ENCODE measurements around the gene STOML1.

STOML1 gene

DNA sequence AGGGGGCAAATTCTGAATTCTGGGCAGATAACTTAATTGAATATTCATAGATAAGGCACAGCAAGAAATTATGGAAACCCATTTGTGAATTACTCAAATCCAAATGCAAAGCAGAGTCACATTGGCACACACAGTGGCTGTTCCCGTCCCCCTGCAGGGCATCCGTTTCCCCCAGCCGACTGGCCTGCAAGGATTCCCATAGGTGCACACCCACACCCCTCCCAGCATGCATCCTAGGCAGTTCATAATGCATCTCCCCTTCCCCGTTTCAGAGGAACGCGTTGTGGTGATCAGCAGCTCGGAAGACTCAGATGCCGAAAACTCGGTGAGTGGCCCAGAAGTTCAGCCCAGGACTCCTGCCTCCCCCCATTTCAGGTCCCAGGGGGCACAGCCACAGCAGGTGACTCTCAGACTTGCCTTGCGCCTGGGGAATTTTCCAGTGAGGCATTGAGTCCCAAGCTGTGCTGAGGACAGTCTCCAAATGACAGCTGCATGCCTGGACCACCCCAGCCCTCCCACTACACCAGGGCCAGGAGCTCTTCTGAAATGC is 42.2 kb upstream of the STOML1 start:
- Histone ChIP-seq H3K27ac (ENCODE audit: low read depth, low read length, severe bottlenecking) (no peak overlapping the region), H3K36me3 (ENCODE audit: control insufficient read depth, insufficient read depth, low read length) (peaks cover 37% of the 10 kb centered on the region), H3K9me3 (ENCODE audit: control insufficient read depth, low read length) (no peaks in the 10 kb centered on the region), H3K4me1 (ENCODE audit: control insufficient read depth, insufficient read depth, low read length, poor library complexity, severe bottlenecking) (peaks cover 8% of the 10 kb centered on the region), H3K4me3 (ENCODE audit: extremely low read depth, insufficient read depth, low read length, poor library complexity, severe bottlenecking) (no peak overlapping the region)
- 87 to 98% methylated on average over 7 to 10 of the region's 10 CpGs for WGBS, 2 experiments (ENCODE audit: insufficient coverage in 2 of 2)

DNA sequence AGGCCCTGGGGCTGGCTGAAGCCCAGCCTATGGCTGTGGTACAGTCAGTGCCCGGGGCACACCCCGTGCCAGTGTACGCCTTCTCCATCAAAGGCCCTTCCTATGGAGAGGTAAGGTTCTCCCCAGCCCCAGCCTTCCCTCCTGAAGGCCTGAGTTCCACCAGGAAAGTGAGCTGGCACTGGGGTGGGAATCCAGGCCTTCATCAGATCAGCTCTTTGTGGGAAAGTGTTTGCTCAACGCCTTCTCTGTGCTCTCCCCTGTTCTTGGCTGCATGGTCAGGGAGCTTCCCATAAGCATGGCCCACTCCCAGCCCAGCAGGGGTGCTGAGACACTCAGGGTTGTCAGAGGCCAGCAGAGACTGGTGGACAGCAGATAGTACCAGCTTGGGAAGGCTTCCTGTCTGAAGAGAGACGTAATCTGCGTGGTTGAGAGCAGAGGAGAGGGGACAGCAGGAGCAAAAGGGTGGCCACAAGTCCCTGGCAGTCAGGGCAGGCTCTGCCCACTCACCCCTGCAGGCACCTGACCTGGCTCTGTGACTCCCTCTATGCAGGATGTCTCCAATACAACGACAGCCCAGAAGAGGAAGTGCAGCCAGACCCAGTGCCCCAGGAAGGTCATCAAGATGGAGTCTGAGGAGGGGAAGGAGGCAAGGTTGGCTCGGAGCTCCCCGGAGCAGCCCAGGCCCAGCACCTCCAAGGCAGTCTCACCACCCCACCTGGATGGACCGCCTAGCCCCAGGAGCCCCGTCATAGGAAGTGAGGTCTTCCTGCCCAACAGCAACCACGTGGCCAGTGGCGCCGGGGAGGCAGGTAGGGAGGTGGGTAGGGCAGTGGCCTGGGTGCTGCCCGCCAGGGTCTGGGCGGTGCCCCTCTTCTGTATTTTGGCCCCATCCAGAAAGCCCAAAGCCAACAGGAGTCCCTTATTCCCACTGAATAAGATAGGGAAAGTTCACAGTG is 40.8 kb upstream of the STOML1 start:
- no peak overlapping the region for H3K4me3 ChIP-seq (ENCODE audit: extremely low read depth, insufficient read depth, low read length, poor library complexity, severe bottlenecking)
- WGBS, 2 experiments (ENCODE audit: insufficient coverage in 2 of 2) = 93 to 98% methylated on average over 11 to 13 of the region's 16 CpGs
- no peaks in the 10 kb centered on the region for H3K9me3 ChIP-seq (ENCODE audit: control insufficient read depth, low read length)
- no peak overlapping the region for H3K27ac ChIP-seq (ENCODE audit: low read depth, low read length, severe bottlenecking)
- H3K4me1 ChIP-seq (ENCODE audit: control insufficient read depth, insufficient read depth, low read length, poor library complexity, severe bottlenecking) = no peaks in the 10 kb centered on the region
- peaks cover 37% of the 10 kb centered on the region for H3K36me3 ChIP-seq (ENCODE audit: control insufficient read depth, insufficient read depth, low read length)

DNA sequence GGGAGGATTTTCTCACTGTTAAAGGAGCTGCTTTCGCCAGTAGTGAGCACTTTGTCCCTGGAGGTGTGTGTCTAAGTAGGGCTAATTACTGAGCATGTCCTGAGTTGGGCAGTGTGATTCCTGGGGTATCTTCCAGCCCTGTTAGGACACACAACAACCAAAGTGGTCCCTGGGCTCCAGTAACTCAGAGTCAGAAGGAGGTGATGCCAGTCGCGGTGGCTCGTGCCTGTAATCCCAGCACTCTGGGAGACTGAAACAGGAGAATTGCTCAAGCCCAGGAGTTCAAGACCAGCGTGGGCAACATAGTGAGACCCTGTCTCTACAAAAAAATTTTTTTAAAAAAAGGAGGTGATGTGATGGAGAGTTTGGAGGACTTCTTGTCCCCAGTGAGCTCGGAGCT is 40.0 kb upstream of the STOML1 start:
- no peaks in the 10 kb centered on the region for H3K9me3 ChIP-seq (ENCODE audit: control insufficient read depth, low read length)
- H3K4me1 ChIP-seq (ENCODE audit: control insufficient read depth, insufficient read depth, low read length, poor library complexity, severe bottlenecking) = no peaks in the 10 kb centered on the region
- H3K4me3 ChIP-seq (ENCODE audit: extremely low read depth, insufficient read depth, low read length, poor library complexity, severe bottlenecking) = no peak overlapping the region
- peaks cover 43% of the 10 kb centered on the region for H3K36me3 ChIP-seq (ENCODE audit: control insufficient read depth, insufficient read depth, low read length)
- H3K27ac ChIP-seq (ENCODE audit: low read depth, low read length, severe bottlenecking) = no peak overlapping the region
- WGBS, 2 experiments (ENCODE audit: insufficient coverage in 2 of 2) = 98 to 100% methylated on average over 5 to 6 of the region's 6 CpGs

DNA sequence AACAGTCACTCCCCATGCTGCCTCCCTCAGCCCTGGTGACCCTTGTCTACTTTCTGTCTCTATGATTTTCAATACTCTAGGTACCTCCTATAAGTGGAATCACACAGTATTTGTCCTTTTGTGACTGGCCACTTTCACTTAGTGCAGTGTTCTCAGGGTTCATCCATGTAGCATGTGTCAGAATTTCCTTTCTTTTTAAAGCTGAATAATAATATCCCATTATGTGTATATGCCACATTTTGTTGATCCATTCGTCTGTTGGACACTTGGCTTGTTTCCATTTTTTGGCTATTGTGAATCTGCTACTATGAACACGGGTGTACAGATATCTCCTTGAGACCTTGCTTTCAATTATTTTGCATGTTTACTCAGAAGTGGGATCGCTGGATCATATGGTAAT is 36.6 kb upstream of the STOML1 start:
- peaks cover 55% of the 10 kb centered on the region for H3K36me3 ChIP-seq (ENCODE audit: control insufficient read depth, insufficient read depth, low read length)
- H3K9me3 ChIP-seq (ENCODE audit: control insufficient read depth, low read length) = no peaks in the 10 kb centered on the region
- H3K4me1 ChIP-seq (ENCODE audit: control insufficient read depth, insufficient read depth, low read length, poor library complexity, severe bottlenecking) = no peaks in the 10 kb centered on the region
- no peak overlapping the region for H3K4me3 ChIP-seq (ENCODE audit: extremely low read depth, insufficient read depth, low read length, poor library complexity, severe bottlenecking)
- 100% methylated on average over 1 to 2 of the region's 3 CpGs for WGBS, 2 experiments (ENCODE audit: insufficient coverage in 2 of 2)
- H3K27ac ChIP-seq (ENCODE audit: low read depth, low read length, severe bottlenecking) = no peak overlapping the region

DNA sequence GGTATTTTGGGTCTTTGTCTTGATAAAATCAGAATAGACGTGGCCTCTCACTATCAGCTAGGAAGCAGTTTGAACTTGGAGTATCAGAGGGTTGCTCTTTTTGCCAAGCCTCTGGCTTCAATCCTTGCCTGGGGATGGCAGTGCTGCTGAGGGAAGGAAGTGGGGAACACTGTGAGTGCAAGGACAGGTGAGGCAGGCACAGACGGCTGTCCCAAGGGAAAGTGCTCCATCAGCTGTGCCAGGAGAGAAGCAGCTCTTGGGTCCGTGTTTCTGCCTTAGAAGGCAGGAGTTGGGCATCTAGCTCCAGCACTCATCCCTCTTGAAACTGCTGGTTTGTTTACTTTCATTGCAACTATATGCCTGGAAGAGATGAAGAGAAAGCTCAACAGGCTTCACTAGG is 35.6 kb upstream of the STOML1 start:
- no peak overlapping the region for H3K27ac ChIP-seq (ENCODE audit: low read depth, low read length, severe bottlenecking)
- 88 to 93% methylated on average over 2 to 3 of the region's 3 CpGs for WGBS, 2 experiments (ENCODE audit: insufficient coverage in 2 of 2)
- H3K36me3 ChIP-seq (ENCODE audit: control insufficient read depth, insufficient read depth, low read length) = peaks cover 55% of the 10 kb centered on the region
- no peak overlapping the region for H3K4me3 ChIP-seq (ENCODE audit: extremely low read depth, insufficient read depth, low read length, poor library complexity, severe bottlenecking)
- no peaks in the 10 kb centered on the region for H3K9me3 ChIP-seq (ENCODE audit: control insufficient read depth, low read length)
- no peaks in the 10 kb centered on the region for H3K4me1 ChIP-seq (ENCODE audit: control insufficient read depth, insufficient read depth, low read length, poor library complexity, severe bottlenecking)

DNA sequence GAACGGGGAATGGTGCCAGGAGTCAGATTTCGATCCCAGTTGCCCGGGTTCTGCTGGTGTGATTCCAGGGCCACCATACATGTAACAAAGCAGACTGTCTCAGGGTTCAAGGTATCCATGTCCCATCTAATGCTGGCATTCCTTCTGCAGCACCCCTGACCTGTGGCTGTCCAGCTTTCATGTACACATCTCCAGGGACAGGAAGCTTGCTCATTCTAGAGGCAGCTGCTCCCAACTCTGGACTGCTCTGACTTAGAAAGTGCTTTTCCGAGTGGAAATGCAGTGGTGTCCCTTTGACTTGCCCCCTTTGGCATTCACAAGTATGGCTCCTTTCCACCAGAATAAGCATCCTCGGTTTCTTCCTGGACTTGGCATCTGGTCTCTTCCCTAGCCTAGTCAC is 33.3 kb upstream of the STOML1 start:
- Histone ChIP-seq H3K4me3 (ENCODE audit: extremely low read depth, insufficient read depth, low read length, poor library complexity, severe bottlenecking) (no peak overlapping the region), H3K27ac (ENCODE audit: low read depth, low read length, severe bottlenecking) (no peak overlapping the region), H3K4me1 (ENCODE audit: control insufficient read depth, insufficient read depth, low read length, poor library complexity, severe bottlenecking) (no peaks in the 10 kb centered on the region), H3K9me3 (ENCODE audit: control insufficient read depth, low read length) (no peaks in the 10 kb centered on the region), H3K36me3 (ENCODE audit: control insufficient read depth, insufficient read depth, low read length) (peaks cover 51% of the 10 kb centered on the region)
- 88 to 94% methylated on average over 5 of the region's 5 CpGs for WGBS, 2 experiments (ENCODE audit: insufficient coverage in 2 of 2)

- Histone ChIP-seq H3K4me3 (ENCODE audit: extremely low read depth, insufficient read depth, low read length, poor library complexity, severe bottlenecking) (no peak overlapping the region), H3K4me1 (ENCODE audit: control insufficient read depth, insufficient read depth, low read length, poor library complexity, severe bottlenecking) (no peaks in the 10 kb centered on the region), H3K9me3 (ENCODE audit: control insufficient read depth, low read length) (no peaks in the 10 kb centered on the region), H3K27ac (ENCODE audit: low read depth, low read length, severe bottlenecking) (no peak overlapping the region), H3K36me3 (ENCODE audit: control insufficient read depth, insufficient read depth, low read length) (peaks cover 48% of the 10 kb centered on the region)
- 80 to 92% methylated on average over 2 of the region's 2 CpGs for WGBS, 2 experiments (ENCODE audit: insufficient coverage in 2 of 2)
These were observed 32.6 kb upstream of the STOML1 start for GRCh38 chr15:74024687-74025086.

DNA sequence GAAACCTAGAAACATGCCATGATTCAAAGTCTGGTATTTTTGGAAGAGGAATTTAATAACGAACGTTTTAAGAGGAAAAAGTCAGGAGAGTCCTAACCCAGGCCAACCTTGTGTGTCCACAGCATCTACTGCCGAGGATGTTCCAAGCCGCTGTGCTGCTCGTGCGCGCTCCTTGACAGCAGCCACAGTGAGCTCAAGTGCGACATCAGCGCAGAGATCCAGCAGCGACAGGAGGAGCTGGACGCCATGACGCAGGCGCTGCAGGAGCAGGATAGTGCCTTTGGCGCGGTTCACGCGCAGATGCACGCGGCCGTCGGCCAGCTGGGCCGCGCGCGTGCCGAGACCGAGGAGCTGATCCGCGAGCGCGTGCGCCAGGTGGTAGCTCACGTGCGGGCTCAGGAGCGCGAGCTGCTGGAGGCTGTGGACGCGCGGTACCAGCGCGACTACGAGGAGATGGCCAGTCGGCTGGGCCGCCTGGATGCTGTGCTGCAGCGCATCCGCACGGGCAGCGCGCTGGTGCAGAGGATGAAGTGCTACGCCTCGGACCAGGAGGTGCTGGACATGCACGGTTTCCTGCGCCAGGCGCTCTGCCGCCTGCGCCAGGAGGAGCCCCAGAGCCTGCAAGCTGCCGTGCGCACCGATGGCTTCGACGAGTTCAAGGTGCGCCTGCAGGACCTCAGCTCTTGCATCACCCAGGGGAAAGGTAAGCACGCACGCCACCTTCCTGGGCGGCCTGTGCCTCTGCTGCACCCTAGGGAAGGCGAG is 30.8 kb upstream of the STOML1 start:
- Histone ChIP-seq H3K4me1 (ENCODE audit: control insufficient read depth, insufficient read depth, low read length, poor library complexity, severe bottlenecking) (no peaks in the 10 kb centered on the region), H3K4me3 (ENCODE audit: extremely low read depth, insufficient read depth, low read length, poor library complexity, severe bottlenecking) (no peak overlapping the region), H3K27ac (ENCODE audit: low read depth, low read length, severe bottlenecking) (no peak overlapping the region), H3K9me3 (ENCODE audit: control insufficient read depth, low read length) (no peaks in the 10 kb centered on the region), H3K36me3 (ENCODE audit: control insufficient read depth, insufficient read depth, low read length) (peaks cover 52% of the 10 kb centered on the region)
- WGBS, 2 experiments (ENCODE audit: insufficient coverage in 2 of 2) = 97% methylated on average over 65 to 66 of the region's 66 CpGs

DNA sequence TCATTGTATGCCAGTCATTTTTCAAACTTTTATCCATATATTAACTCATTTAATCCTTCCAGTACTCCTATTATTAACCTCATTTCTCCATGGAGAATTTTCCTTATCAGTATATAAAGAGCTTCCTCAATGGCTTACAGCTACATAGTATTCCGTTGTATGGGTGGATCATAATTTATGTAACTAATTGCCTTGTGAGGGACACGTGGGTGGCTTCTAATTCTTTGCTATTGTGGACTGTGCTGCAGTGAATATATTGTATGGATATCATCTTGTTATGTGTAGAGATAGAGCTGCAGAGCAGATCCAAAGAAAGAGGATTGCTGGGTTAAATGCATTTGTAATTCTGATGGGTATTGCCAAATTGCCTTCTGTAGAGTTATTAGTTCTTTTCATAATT is 27.6 kb upstream of the STOML1 start:
- Histone ChIP-seq H3K4me1 (ENCODE audit: control insufficient read depth, insufficient read depth, low read length, poor library complexity, severe bottlenecking) (no peaks in the 10 kb centered on the region), H3K36me3 (ENCODE audit: control insufficient read depth, insufficient read depth, low read length) (peaks cover 42% of the 10 kb centered on the region), H3K4me3 (ENCODE audit: extremely low read depth, insufficient read depth, low read length, poor library complexity, severe bottlenecking) (no peak overlapping the region), H3K27ac (ENCODE audit: low read depth, low read length, severe bottlenecking) (no peak overlapping the region), H3K9me3 (ENCODE audit: control insufficient read depth, low read length) (no peaks in the 10 kb centered on the region)
- 96 to 100% methylated on average over 1 to 2 of the region's 2 CpGs for WGBS, 2 experiments (ENCODE audit: insufficient coverage in 2 of 2)

DNA sequence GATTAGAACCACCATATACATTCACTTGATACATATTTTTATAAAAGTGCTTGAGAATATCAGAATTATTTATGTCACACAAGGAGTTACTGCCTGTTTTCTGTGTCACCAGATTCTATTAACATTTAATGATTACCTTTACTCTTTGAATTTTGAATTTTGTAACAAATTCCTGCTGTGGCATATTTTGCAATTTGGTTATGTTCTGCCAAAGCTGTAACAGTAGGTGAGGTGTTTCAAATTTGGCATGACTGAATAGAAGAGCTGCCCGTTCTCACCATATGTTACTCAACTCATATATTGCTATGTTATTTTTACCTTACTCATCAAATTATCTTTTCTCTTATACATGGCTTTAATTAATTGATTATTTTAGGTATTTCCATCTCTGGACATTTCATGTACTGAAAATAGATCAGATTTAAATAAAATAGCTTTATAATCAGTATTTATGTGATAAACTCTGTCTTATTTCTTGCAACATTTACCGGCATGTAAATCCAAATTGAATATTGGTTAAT is 21.3 kb upstream of the STOML1 start:
- no CpG with 5 or more reads among the region's 2 CpGs for WGBS, 2 experiments (ENCODE audit: insufficient coverage in 2 of 2)
- no peak overlapping the region for H3K27ac ChIP-seq (ENCODE audit: low read depth, low read length, severe bottlenecking)
- H3K36me3 ChIP-seq (ENCODE audit: control insufficient read depth, insufficient read depth, low read length) = peaks cover 29% of the 10 kb centered on the region
- peaks cover 6% of the 10 kb centered on the region for H3K4me1 ChIP-seq (ENCODE audit: control insufficient read depth, insufficient read depth, low read length, poor library complexity, severe bottlenecking)
- no peaks in the 10 kb centered on the region for H3K9me3 ChIP-seq (ENCODE audit: control insufficient read depth, low read length)
- H3K4me3 ChIP-seq (ENCODE audit: extremely low read depth, insufficient read depth, low read length, poor library complexity, severe bottlenecking) = no peak overlapping the region

Data from mesodermal cell (in vitro differentiated cells).